22Rv1 (cell line): ENCODE data around the gene ALDH7A1.

Experiments
- ZFX ChIP-seq: fragments of 450-650 bp; IDR thresholded peaks from 2 replicates; pipeline ENCODE4 v1.6.1; 2017; ENCODE audit warnings: antibody characterized with exemption, borderline replicate concordance
- TF ChIP-seq, protein P1 (sequence below): fragments of 450-650 bp; IDR thresholded peaks from 2 replicates; pipeline ENCODE4 v1.5.1; 2017; ENCODE audit warnings: mild to moderate bottlenecking

DNA sequence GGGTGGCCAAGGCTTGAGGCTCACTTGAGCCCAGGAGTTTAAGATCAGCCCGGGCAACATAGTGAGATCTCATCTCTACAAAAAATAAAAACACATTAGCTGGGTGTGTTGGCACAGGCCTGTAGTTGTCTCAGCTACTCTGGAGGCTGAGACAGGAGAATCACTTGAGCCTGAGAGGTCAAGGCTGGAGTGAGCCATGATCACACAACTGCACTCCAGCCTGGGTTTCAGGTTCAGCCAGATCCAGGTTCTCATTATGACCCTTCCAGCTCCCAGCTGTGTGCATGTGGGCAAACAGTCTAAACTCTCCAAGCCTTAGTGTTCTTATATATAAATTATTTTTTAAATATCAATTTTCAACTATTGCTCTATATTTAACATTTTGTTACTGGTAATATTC is 67.9 kb downstream of the ALDH7A1 start:
- TF ChIP-seq, protein P1, sequence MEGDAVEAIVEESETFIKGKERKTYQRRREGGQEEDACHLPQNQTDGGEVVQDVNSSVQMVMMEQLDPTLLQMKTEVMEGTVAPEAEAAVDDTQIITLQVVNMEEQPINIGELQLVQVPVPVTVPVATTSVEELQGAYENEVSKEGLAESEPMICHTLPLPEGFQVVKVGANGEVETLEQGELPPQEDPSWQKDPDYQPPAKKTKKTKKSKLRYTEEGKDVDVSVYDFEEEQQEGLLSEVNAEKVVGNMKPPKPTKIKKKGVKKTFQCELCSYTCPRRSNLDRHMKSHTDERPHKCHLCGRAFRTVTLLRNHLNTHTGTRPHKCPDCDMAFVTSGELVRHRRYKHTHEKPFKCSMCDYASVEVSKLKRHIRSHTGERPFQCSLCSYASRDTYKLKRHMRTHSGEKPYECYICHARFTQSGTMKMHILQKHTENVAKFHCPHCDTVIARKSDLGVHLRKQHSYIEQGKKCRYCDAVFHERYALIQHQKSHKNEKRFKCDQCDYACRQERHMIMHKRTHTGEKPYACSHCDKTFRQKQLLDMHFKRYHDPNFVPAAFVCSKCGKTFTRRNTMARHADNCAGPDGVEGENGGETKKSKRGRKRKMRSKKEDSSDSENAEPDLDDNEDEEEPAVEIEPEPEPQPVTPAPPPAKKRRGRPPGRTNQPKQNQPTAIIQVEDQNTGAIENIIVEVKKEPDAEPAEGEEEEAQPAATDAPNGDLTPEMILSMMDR: no peak
- TF ChIP-seq ZFX: no peak
